GM19035 (cell line): ENCODE measurements around the gene RGCC.
"Not testable (repeated sequence)": the region's sequence is repeated elsewhere in the genome, so short reads cannot be mapped to it uniquely, and the experiment has no call there.

ENCODE experiments used
- ATAC-seq: cut with Tn5 transposase; IDR thresholded peaks from one replicate; pipeline ENCODE4 v1.9.1; 2021; ENCODE audit not compliant: unreplicated experiment

The RGCC gene

GRCh38 chr13:41488124-41488523, 30.8 kb downstream of the RGCC start:
- peak; percentile 54 for ATAC-seq

- ATAC-seq = no peak
Measured at GRCh38 chr13:41490371-41491015, 33.1 kb downstream of the RGCC start.

GRCh38 chr13:41491436-41491835, 34.1 kb downstream of the RGCC start:
- no peak for ATAC-seq

- peak; percentile 49 for ATAC-seq
Measured at GRCh38 chr13:41492432-41493260, 35.3 kb downstream of the RGCC start.

- no peak for ATAC-seq
Measured at GRCh38 chr13:41494202-41494601, 36.9 kb downstream of the RGCC start.

GRCh38 chr13:41495044-41495443, 37.7 kb downstream of the RGCC start:
- ATAC-seq = no peak

GRCh38 chr13:41496420-41497234, 39.3 kb downstream of the RGCC start:
- ATAC-seq = no peak

GRCh38 chr13:41497436-41497835, 40.1 kb downstream of the RGCC start:
- no peak for ATAC-seq

- ATAC-seq = no peak
Measured at GRCh38 chr13:41499452-41499851, 42.1 kb downstream of the RGCC start.

- no peak for ATAC-seq
Measured at GRCh38 chr13:41500511-41500910, 43.2 kb downstream of the RGCC start.

- no peak for ATAC-seq
Measured at GRCh38 chr13:41501281-41501680, 43.9 kb downstream of the RGCC start.

GRCh38 chr13:41502031-41502430, 44.7 kb downstream of the RGCC start:
- no peak for ATAC-seq

- ATAC-seq = peak; percentile 76
Measured at GRCh38 chr13:41502673-41503072, 45.3 kb downstream of the RGCC start.

- ATAC-seq = no peak
Measured at GRCh38 chr13:41503356-41503755, 46.0 kb downstream of the RGCC start.

GRCh38 chr13:41504657-41505056, 47.3 kb downstream of the RGCC start:
- ATAC-seq = not testable (repeated sequence)

- ATAC-seq = no peak
Measured at GRCh38 chr13:41505209-41505835, 48.0 kb downstream of the RGCC start.

- no peak for ATAC-seq
Measured at GRCh38 chr13:41506312-41506711, 49.0 kb downstream of the RGCC start.

- no peak for ATAC-seq
Measured at GRCh38 chr13:41509971-41510370, 52.6 kb downstream of the RGCC start.

GRCh38 chr13:41511827-41512226, 54.5 kb downstream of the RGCC start:
- no peak for ATAC-seq

GRCh38 chr13:41512441-41512840, 55.1 kb downstream of the RGCC start:
- ATAC-seq = no peak

GRCh38 chr13:41513600-41513999, 56.2 kb downstream of the RGCC start:
- ATAC-seq = no peak
